H1 (cell line): ENCODE data around the gene CPED1. TPM values are rescaled to one million over a fixed set of nuclear protein-coding genes. Genes with fewer than 3 reads are reported as not detected.

Source experiments
- CTCF ChIA-PET: fragments of 300-600 bp; sonication (Branson Sonifier 250); formaldehyde crosslinking; loops from one replicate; lab custom pipeline; 2021; ENCODE audit not compliant: partially characterized antibody; lab: Charles Lee
- POLR2A ChIA-PET: fragments of 300-600 bp; sonication (Branson Sonifier 250); formaldehyde crosslinking; loops from one replicate; lab custom pipeline; 2021; ENCODE audit warnings: inconsistent platforms; ENCODE audit not compliant: partially characterized antibody; lab: Charles Lee
- DNase-seq, 2 experiments: peaks; one replicate each; pipeline versions ENCODE4 v3.0.0 to v3.0.0-alpha.2; 2010 to 2022; ENCODE audit warnings: low spot score in 2 of 2, low read depth in 1 of 2, mixed read lengths in 1 of 2
- FAIRE-seq: peaks from 2 replicates; lab custom pipeline; 2011; peaks lifted over from hg19 to GRCh38; lab: Jason Lieb, UNC
- H2AFZ ChIP-seq: 2 replicates; pipeline ENCODE4 v1.8.1; 2012; ENCODE audit warnings: low read length, inconsistent platforms
- H2AK5ac ChIP-seq: 2 replicates; pipeline ENCODE4 v1.6.1; 2013; ENCODE audit warnings: low read depth, low read length
- H2BK120ac ChIP-seq: replicated peaks from 2 replicates; pipeline ENCODE3; 2013; ENCODE audit warnings: low read depth, low read length, inconsistent platforms
- H2BK12ac ChIP-seq: 2 replicates; pipeline ENCODE4 v1.6.1; 2013; ENCODE audit warnings: low read depth, low read length
- H2BK15ac ChIP-seq: 2 replicates; pipeline ENCODE4 v1.6.1; 2013; ENCODE audit warnings: low read length
- H2BK20ac ChIP-seq: 2 replicates; pipeline ENCODE4 v1.6.1; 2013; ENCODE audit warnings: low read length
- H2BK5ac ChIP-seq: 2 replicates; pipeline ENCODE4 v1.6.1; 2013; ENCODE audit warnings: low read depth, low read length
- H3K14ac ChIP-seq: 2 replicates; pipeline ENCODE4 v1.6.1; 2013; ENCODE audit warnings: inconsistent platforms; ENCODE audit not compliant: insufficient read length
- H3K18ac ChIP-seq: 2 replicates; pipeline ENCODE4 v1.6.1; 2013; ENCODE audit warnings: low read length; ENCODE audit errors: extremely low read depth
- H3K23ac ChIP-seq: 2 replicates; pipeline ENCODE4 v1.6.1; 2013; ENCODE audit warnings: inconsistent platforms; ENCODE audit not compliant: insufficient read length
- H3K23me2 ChIP-seq: 2 replicates; pipeline ENCODE4 v1.6.1; 2013; ENCODE audit warnings: low read depth, low read length
- H3K27ac ChIP-seq: 2 replicates; pipeline ENCODE4 v1.6.1; 2011; ENCODE audit warnings: low read depth, low read length, inconsistent platforms
- H3K27me3 ChIP-seq, 4 experiments: replicated peaks in 1 of 4; 1 replicate in 1 of 4; 2 replicates in 3 of 4; pipeline versions ENCODE4 v1.6.1 to v1.8.1; 2011 to 2013; ENCODE audit warnings: low read length in 3 of 4, mild to moderate bottlenecking in 3 of 4, inconsistent platforms in 2 of 4, mixed read lengths in 2 of 4, moderate library complexity in 1 of 4; ENCODE audit not compliant: control insufficient read depth in 3 of 4, insufficient read depth in 3 of 4; ENCODE audit errors: extremely low read depth in 1 of 4
- H3K36me3 ChIP-seq, 4 experiments: 2 replicates each; pipeline versions ENCODE4 v1.6.1 to v1.8.1; 2011 to 2013; ENCODE audit warnings: mild to moderate bottlenecking in 4 of 4, low read length in 3 of 4, moderate library complexity in 2 of 4, control low read depth in 1 of 4, inconsistent platforms in 1 of 4; ENCODE audit not compliant: insufficient read depth in 4 of 4, control insufficient read depth in 2 of 4
- H3K4ac ChIP-seq: replicated peaks from 2 replicates; pipeline ENCODE3; 2013; ENCODE audit warnings: low read length, low read depth, mixed read lengths, inconsistent platforms; ENCODE audit not compliant: insufficient read length
- H3K4me1 ChIP-seq, 4 experiments: replicated peaks in 1 of 4; 1 replicate in 1 of 4; 2 replicates in 3 of 4; pipeline versions ENCODE4 v1.6.1 to v1.8.1; 2011 to 2013; ENCODE audit warnings: low read length in 3 of 4, inconsistent platforms in 2 of 4, mixed read lengths in 1 of 4; ENCODE audit not compliant: insufficient read depth in 4 of 4, control insufficient read depth in 3 of 4
- H3K4me2 ChIP-seq, 2 experiments: 2 replicates each; pipeline versions ENCODE4 v1.6.1 to v1.8.1; 2011 to 2013; ENCODE audit warnings: low read depth in 2 of 2, low read length in 2 of 2, control low read depth in 1 of 2, inconsistent platforms in 1 of 2, mild to moderate bottlenecking in 1 of 2; ENCODE audit not compliant: insufficient read depth in 1 of 2
- H3K4me3 ChIP-seq, 4 experiments: fragments of 200-600, 300-600 bp in 1 of 4; sonication (generic), shearing (Covaris generic), sonication (Bioruptor Twin) in 1 of 4; 2 replicates each; pipeline versions ENCODE4 v1.5.1 to v1.8.1; 2011 to 2016; ENCODE audit warnings: low read length in 4 of 4, low read depth in 3 of 4, control low read depth in 2 of 4, inconsistent platforms in 2 of 4, mild to moderate bottlenecking in 2 of 4, mixed read lengths in 1 of 4, moderate library complexity in 1 of 4; ENCODE audit not compliant: insufficient read depth in 2 of 4; ENCODE audit errors: extremely low read depth in 1 of 4
- H3K56ac ChIP-seq: replicated peaks from 2 replicates; pipeline ENCODE3; 2013; ENCODE audit warnings: low read depth, mild to moderate bottlenecking, mixed read lengths, low read length, inconsistent platforms; ENCODE audit not compliant: insufficient read length
- H3K79me1 ChIP-seq: 2 replicates; pipeline ENCODE4 v1.6.1; 2013; ENCODE audit warnings: low read depth, low read length, control low read depth
- H3K79me2 ChIP-seq, 2 experiments: 2 replicates each; pipeline versions ENCODE4 v1.6.1 to v1.8.1; 2012 to 2013; ENCODE audit warnings: low read length in 2 of 2, mild to moderate bottlenecking in 2 of 2, inconsistent platforms in 1 of 2; ENCODE audit not compliant: insufficient read depth in 2 of 2, control insufficient read depth in 1 of 2
- H3K9ac ChIP-seq, 4 experiments: replicated peaks in 1 of 4; 1 replicate in 1 of 4; 2 replicates in 3 of 4; pipeline versions ENCODE4 v1.6.1 to v1.8.1; 2011 to 2013; ENCODE audit warnings: low read depth in 3 of 4, low read length in 3 of 4, control low read depth in 2 of 4, mild to moderate bottlenecking in 2 of 4, moderate library complexity in 2 of 4, inconsistent platforms in 1 of 4; ENCODE audit errors: extremely low read depth in 1 of 4
- H3K9me3 ChIP-seq, 2 experiments: 2 replicates each; pipeline versions ENCODE4 v1.6.1 to v1.8.1; 2012 to 2013; ENCODE audit warnings: mild to moderate bottlenecking in 2 of 2, moderate library complexity in 2 of 2, control low read depth in 1 of 2, inconsistent platforms in 1 of 2, low read depth in 1 of 2, low read length in 1 of 2, mixed read lengths in 1 of 2; ENCODE audit not compliant: insufficient read depth in 2 of 2
- H4K20me1 ChIP-seq, 2 experiments: replicated peaks in 1 of 2; 2 replicates each; pipeline versions ENCODE3 to v1.8.1; 2011 to 2013; ENCODE audit warnings: inconsistent platforms in 2 of 2, low read length in 2 of 2, mild to moderate bottlenecking in 1 of 2; ENCODE audit not compliant: insufficient read depth in 2 of 2, control insufficient read depth in 1 of 2
- H4K5ac ChIP-seq: 2 replicates; pipeline ENCODE4 v1.6.1; 2013; ENCODE audit warnings: low read length, low read depth, mixed read lengths, inconsistent platforms; ENCODE audit not compliant: insufficient read length
- H4K8ac ChIP-seq: 2 replicates; pipeline ENCODE4 v1.8.0; 2013; ENCODE audit warnings: mild to moderate bottlenecking, moderate library complexity, low read length, inconsistent platforms; ENCODE audit not compliant: insufficient read depth; ENCODE audit errors: extremely low read depth
- H4K91ac ChIP-seq: replicated peaks from 2 replicates; pipeline ENCODE3; 2013; ENCODE audit warnings: low read length, mixed read lengths, inconsistent platforms; ENCODE audit not compliant: insufficient read length
- BCL11A ChIP-seq, 2 experiments: IDR thresholded peaks; one replicate each; pipeline ENCODE4 v1.6.1; 2011; ENCODE audit warnings: low read depth in 2 of 2, low read length in 2 of 2, mild to moderate bottlenecking in 2 of 2
- EGR1 ChIP-seq: IDR thresholded peaks from 2 replicates; pipeline ENCODE4 v1.6.1; 2011; ENCODE audit warnings: low read depth, low read length, borderline replicate concordance
- FOSL1 ChIP-seq: IDR thresholded peaks from 2 replicates; pipeline ENCODE4 v1.6.1; 2011; ENCODE audit warnings: mild to moderate bottlenecking, low read depth, low read length, moderate library complexity; ENCODE audit not compliant: insufficient read depth
- KDM5A ChIP-seq: fragments of 200-600 bp; IDR thresholded peaks from 2 replicates; pipeline ENCODE4 v1.7.1; 2012; ENCODE audit warnings: mild to moderate bottlenecking, low read length, inconsistent platforms, mixed read lengths
- SAP30 ChIP-seq: fragments of 300-600 bp; sonication (generic); IDR thresholded peaks from 2 replicates; pipeline ENCODE4 v1.7.1; 2012; ENCODE audit warnings: low read length, moderate library complexity, mild to moderate bottlenecking, inconsistent platforms; ENCODE audit not compliant: insufficient read depth, insufficient replicate concordance
- SUZ12 ChIP-seq: fragments of 200-600 bp; sonication (generic); IDR thresholded peaks from 2 replicates; pipeline ENCODE4 v1.6.1; 2012; ENCODE audit warnings: mild to moderate bottlenecking, inconsistent platforms, low read length, moderate library complexity, mixed read lengths
- WGBS, 2 experiments: shearing (Covaris generic) in 1 of 2; methylation state at CpG; one replicate each; pipeline versions ENCODE4 v1.1.6 to v1.1.7; 2013 to 2015; ENCODE audit warnings: low lambda C conversion rate in 2 of 2, mixed read lengths in 2 of 2, inconsistent platforms in 1 of 2, low coverage in 1 of 2, missing lambda C conversion rate in 1 of 2; ENCODE audit not compliant: insufficient replicate concordance in 2 of 2, insufficient coverage in 1 of 2, insufficient read length in 1 of 2; ENCODE audit errors: extremely low coverage in 1 of 2, missing lambda C conversion rate in 1 of 2; 5-methylcytosine and 5-hydroxymethylcytosine counted together
- polyA plus RNA-seq, 7 experiments: library from polyadenylated mRNA; depleted of rRNA in 3 of 7; stranded (reverse) in 5 of 7; unstranded in 2 of 7; fragments of >200 nt in 5 of 7; fragments of 200-250 nt in 2 of 7; gene quantifications; 1 replicate in 5 of 7; 2 replicates in 1 of 7; 4 replicates in 1 of 7; pipeline versions ENCODE4 v1.2.1 to v1.2.3, GENCODE V29; 2011 to 2013; ENCODE audit warnings: missing spikeins in 2 of 7, mixed read lengths in 2 of 7
- total RNA-seq: library from RNA; stranded (reverse); fragmentation: NEBNext Ultra II Directional; extraction: Animal tissue kit (Norgen Biotek cat#: 25700); gene quantifications from 2 replicates; pipeline ENCODE4 v1.2.1, GENCODE V29; 2021

Gene CPED1
- total and polyA plus RNA-seq, 2 of the 8 experiments (the other 6 are each of a cell fraction or from before 2014, with no cell fraction given) = 0.08 to 0.39 TPM

GRCh38 chr7:121214657-121215056 is 226.1 kb downstream of the CPED1 start:
- no peak overlapping the region for H3K23ac ChIP-seq
- H3K23me2 ChIP-seq = no peaks in the 10 kb centered on the region
- no peaks in the 10 kb centered on the region for H4K20me1 ChIP-seq
- no peak overlapping the region for H2BK12ac ChIP-seq
- no peak overlapping the region for H4K91ac ChIP-seq
- no peak overlapping the region for H2BK120ac ChIP-seq
- ChIA-PET CTCF (interaction anchor here (0.9 kb wide), 1 partner anchor 9 kb away, joined by 3 read pairs; no protein-coding TSS in a partner anchor), POLR2A (no interaction called here)
- 83% methylated on average over 2 of the region's 2 CpGs; no CpG with 5 or more reads in 1 of the 2 experiments for WGBS, 2 experiments
- FAIRE-seq (no peak), DNase-seq (no peak)
- H3K18ac ChIP-seq = no peak overlapping the region
- H3K4me2 ChIP-seq = no peak overlapping the region
- H3K27me3 ChIP-seq = peaks cover 0 to 2% (median 0%) of the 10 kb centered on the region in 4 experiments; a peak in 1 of 7 replicates
- no peak overlapping the region for H2BK5ac ChIP-seq
- no peak overlapping the region for H3K27ac ChIP-seq
- H2AFZ ChIP-seq = no peak overlapping the region
- H3K4me3 ChIP-seq = no peak overlapping the region
- H3K4me1 ChIP-seq = no peaks in the 10 kb centered on the region
- H4K8ac ChIP-seq = no peak overlapping the region
- no peak overlapping the region for H3K4ac ChIP-seq
- no peaks in the 10 kb centered on the region for H3K36me3 ChIP-seq
- no peak overlapping the region for H3K56ac ChIP-seq
- H3K79me1 ChIP-seq = no peaks in the 10 kb centered on the region
- H4K5ac ChIP-seq = no peak overlapping the region
- no peak overlapping the region for H2BK20ac ChIP-seq
- H3K14ac ChIP-seq = no peak overlapping the region
- H2AK5ac ChIP-seq = no peak overlapping the region
- no peak overlapping the region for H3K9ac ChIP-seq
- H3K79me2 ChIP-seq = no peaks in the 10 kb centered on the region
- no peak overlapping the region for H2BK15ac ChIP-seq
- H3K9me3 ChIP-seq = no peaks in the 10 kb centered on the region
- TF ChIP-seq EGR1 = no peak
- TF ChIP-seq SAP30 = no peak
- TF ChIP-seq KDM5A = no peak
- TF ChIP-seq FOSL1 = no peak
- TF ChIP-seq BCL11A (IDR thresholded peaks at IDR 0.05; ENCODE audit: low read depth in 2 of 2, low read length in 2 of 2) = no peak
- TF ChIP-seq SUZ12 = no peak
